HepG2 (cell line): ENCODE results near the gene ELAPOR1. TPM values are rescaled to one million over a fixed set of nuclear protein-coding genes. Genes with fewer than 3 reads are reported as not detected.

Source experiments
- HDAC2 ChIP-seq: sonication (generic); formaldehyde crosslinking; IDR thresholded peaks from 2 replicates; pipeline ENCODE4 v1.4.0; 2020; ENCODE audit warnings: missing genetic modification reagents
- HMG20A ChIP-seq: IDR thresholded peaks from 2 replicates; pipeline ENCODE4 v1.6.1; 2016; ENCODE audit warnings: borderline replicate concordance
- HNRNPK ChIP-seq: fragments of 200-400 bp; formaldehyde crosslinking; IDR thresholded peaks from 2 replicates; pipeline ENCODE4 v1.6.1; 2018; ENCODE audit warnings: low read length, low read depth, moderate library complexity, mild to moderate bottlenecking; ENCODE audit not compliant: poor library complexity, severe bottlenecking
- KDM5A ChIP-seq: fragments of 200-600 bp; sonication (generic); IDR thresholded peaks from 2 replicates; pipeline ENCODE4 v1.7.0; 2018; ENCODE audit warnings: antibody characterized with exemption, mild to moderate bottlenecking, low read length, borderline replicate concordance
- POLR2A ChIP-seq, 2 experiments: IDR thresholded peaks; 2 replicates each; pipeline ENCODE4 v1.6.1; 2011; ENCODE audit warnings: low read depth in 2 of 2, low read length in 2 of 2, mild to moderate bottlenecking in 1 of 2, moderate library complexity in 1 of 2; ENCODE audit not compliant: insufficient read depth in 1 of 2
- STAG1 ChIP-seq: sonication (generic); formaldehyde crosslinking; IDR thresholded peaks from 2 replicates; pipeline ENCODE4 v1.4.0; 2020; ENCODE audit warnings: missing genetic modification reagents
- THAP11 ChIP-seq: IDR thresholded peaks from 2 replicates; pipeline ENCODE4 v1.6.1; 2016; ENCODE audit warnings: missing biosample characterization, missing genetic modification reagents
- TMF1 ChIP-seq: sonication (generic); formaldehyde crosslinking; IDR thresholded peaks from 2 replicates; pipeline ENCODE4 v1.8.1; 2022; ENCODE audit warnings: low read depth, missing genetic modification reagents
- ZNF569 ChIP-seq: sonication (generic); formaldehyde crosslinking; IDR thresholded peaks from 2 replicates; pipeline ENCODE4 v1.5.0; 2020; ENCODE audit warnings: mild to moderate bottlenecking, missing genetic modification reagents, moderate library complexity, borderline replicate concordance
- ZNF619 ChIP-seq: sonication (generic); formaldehyde crosslinking; IDR thresholded peaks from 2 replicates; pipeline ENCODE4 v1.4.0; 2020; ENCODE audit warnings: mild to moderate bottlenecking, missing genetic modification reagents
- ZNF772 ChIP-seq: sonication (generic); formaldehyde crosslinking; IDR thresholded peaks from 2 replicates; pipeline ENCODE4 v1.5.0; 2020; ENCODE audit warnings: mild to moderate bottlenecking, missing genetic modification reagents
- polyA plus RNA-seq, 8 experiments: library from polyadenylated mRNA; depleted of rRNA in 3 of 8; stranded (reverse) in 7 of 8; unstranded in 1 of 8; fragments of >200 nt; fragmentation: Illumina TruSeq in 4 of 8; extraction: Trizol in 4 of 8; gene quantifications; 2 replicates each; pipeline versions ENCODE4 v1.2.1 to v1.2.3, GENCODE V29; 2011 to 2016; ENCODE audit warnings: low read depth in 4 of 8, missing spikeins in 1 of 8, mixed read lengths in 1 of 8; ENCODE audit not compliant: insufficient read depth in 1 of 8
- total RNA-seq, 5 experiments: library from RNA; depleted of rRNA; stranded (reverse); fragments of >200 nt; fragmentation: Illumina TruSeq; extraction: Trizol; gene quantifications; 2 replicates each; pipeline ENCODE4 v1.2.3, GENCODE V29; 2016; ENCODE audit warnings: low read depth in 1 of 5
- TF ChIP-seq, protein P1 (sequence below): sonication (generic); formaldehyde crosslinking; IDR thresholded peaks from 2 replicates; pipeline ENCODE4 v1.5.0; 2020; ENCODE audit warnings: missing genetic modification reagents
- TF ChIP-seq, protein P2 (sequence below): sonication (generic); formaldehyde crosslinking; IDR thresholded peaks from 2 replicates; pipeline ENCODE4 v1.4.0; 2020; ENCODE audit warnings: missing genetic modification reagents, borderline replicate concordance
- TF ChIP-seq, protein P3 (sequence below): IDR thresholded peaks from 2 replicates; pipeline ENCODE4 v1.6.1; 2018; ENCODE audit warnings: missing genetic modification reagents, mild to moderate bottlenecking, missing compliant biosample characterization
- TF ChIP-seq, protein P4 (sequence below), 2 experiments: IDR thresholded peaks; 2 replicates each; pipeline ENCODE4 v1.6.1; 2011 to 2012; ENCODE audit warnings: low read length in 2 of 2, borderline replicate concordance in 1 of 2, low read depth in 1 of 2, mild to moderate bottlenecking in 1 of 2, moderate library complexity in 1 of 2

Gene ELAPOR1
- total and polyA plus RNA-seq, 2 of the 13 experiments (the other 11 are each of a cell fraction or from before 2014, with no cell fraction given), result 0.13 to 0.20 TPM

DNA sequence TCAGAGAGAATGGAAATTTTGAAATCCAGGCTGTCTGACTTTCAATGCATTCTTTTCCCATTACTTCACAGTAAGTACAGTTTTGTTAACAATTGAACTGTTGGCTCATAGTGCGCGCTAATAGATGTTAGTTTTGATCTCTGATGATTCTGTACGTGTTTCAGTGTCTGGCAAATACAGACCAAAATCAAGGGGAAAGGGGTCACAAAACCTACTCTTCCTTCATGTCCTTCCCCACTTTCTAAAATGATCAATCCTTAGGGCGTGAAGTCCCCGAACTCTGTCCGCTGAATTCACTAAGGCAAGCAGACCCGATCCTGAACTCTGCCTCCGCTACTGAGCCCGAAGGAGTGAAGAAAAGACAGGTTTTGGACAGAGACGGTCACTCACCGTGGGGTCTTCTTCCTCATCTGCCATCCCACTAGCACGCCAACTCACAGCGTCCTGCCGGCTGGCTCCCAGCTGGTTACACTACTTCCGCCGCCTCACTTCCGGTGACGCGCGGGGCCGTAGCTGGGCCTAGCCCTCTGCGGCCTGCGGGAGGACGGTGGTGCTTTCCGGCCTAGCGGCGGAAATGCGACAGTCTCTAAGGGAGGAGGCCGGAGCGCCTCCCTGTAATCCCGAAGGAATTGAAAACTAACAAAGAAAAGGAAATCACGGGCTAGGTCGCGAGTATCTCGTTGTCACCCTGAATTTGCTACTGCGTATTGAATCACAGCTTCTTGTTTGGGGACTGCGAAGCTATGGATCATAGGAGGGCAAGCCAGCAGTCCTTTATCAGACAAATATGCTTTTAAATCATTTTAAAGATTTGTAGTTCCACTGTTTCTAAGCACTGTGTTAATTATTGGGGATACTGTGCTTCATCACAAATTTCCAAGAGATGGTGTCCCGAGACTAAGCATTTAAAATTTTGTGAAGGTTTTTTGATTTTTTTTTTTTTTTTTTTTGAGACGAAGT is 38.1 kb upstream of the ELAPOR1 start, which contains the start of gene TAF13 (continued):
- TF ChIP-seq KDM5A, result peak; percentile 80
- TF ChIP-seq HDAC2 (CRISPR knock-in tag), result peak; percentile 85
- no peak for TF ChIP-seq TMF1
- TF ChIP-seq, protein P1, sequence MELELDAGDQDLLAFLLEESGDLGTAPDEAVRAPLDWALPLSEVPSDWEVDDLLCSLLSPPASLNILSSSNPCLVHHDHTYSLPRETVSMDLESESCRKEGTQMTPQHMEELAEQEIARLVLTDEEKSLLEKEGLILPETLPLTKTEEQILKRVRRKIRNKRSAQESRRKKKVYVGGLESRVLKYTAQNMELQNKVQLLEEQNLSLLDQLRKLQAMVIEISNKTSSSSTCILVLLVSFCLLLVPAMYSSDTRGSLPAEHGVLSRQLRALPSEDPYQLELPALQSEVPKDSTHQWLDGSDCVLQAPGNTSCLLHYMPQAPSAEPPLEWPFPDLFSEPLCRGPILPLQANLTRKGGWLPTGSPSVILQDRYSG, result no peak
- peak; percentile 96 to 97 for TF ChIP-seq POLR2A (IDR thresholded peaks at IDR 0.05; ENCODE audit: insufficient read depth in 1 of 2, low read depth in 2 of 2, low read length in 2 of 2)
- TF ChIP-seq THAP11 (CRISPR knock-in tag), result peak; percentile 93
- 0 out of 2 replicates have a peak, but pooled peaks have one; percentile 15 for TF ChIP-seq HMG20A (CRISPR knock-in tag)
- TF ChIP-seq, protein P2, sequence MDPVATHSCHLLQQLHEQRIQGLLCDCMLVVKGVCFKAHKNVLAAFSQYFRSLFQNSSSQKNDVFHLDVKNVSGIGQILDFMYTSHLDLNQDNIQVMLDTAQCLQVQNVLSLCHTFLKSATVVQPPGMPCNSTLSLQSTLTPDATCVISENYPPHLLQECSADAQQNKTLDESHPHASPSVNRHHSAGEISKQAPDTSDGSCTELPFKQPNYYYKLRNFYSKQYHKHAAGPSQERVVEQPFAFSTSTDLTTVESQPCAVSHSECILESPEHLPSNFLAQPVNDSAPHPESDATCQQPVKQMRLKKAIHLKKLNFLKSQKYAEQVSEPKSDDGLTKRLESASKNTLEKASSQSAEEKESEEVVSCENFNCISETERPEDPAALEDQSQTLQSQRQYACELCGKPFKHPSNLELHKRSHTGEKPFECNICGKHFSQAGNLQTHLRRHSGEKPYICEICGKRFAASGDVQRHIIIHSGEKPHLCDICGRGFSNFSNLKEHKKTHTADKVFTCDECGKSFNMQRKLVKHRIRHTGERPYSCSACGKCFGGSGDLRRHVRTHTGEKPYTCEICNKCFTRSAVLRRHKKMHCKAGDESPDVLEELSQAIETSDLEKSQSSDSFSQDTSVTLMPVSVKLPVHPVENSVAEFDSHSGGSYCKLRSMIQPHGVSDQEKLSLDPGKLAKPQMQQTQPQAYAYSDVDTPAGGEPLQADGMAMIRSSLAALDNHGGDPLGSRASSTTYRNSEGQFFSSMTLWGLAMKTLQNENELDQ (CRISPR knock-in tag), result no peak
- TF ChIP-seq, protein P3, sequence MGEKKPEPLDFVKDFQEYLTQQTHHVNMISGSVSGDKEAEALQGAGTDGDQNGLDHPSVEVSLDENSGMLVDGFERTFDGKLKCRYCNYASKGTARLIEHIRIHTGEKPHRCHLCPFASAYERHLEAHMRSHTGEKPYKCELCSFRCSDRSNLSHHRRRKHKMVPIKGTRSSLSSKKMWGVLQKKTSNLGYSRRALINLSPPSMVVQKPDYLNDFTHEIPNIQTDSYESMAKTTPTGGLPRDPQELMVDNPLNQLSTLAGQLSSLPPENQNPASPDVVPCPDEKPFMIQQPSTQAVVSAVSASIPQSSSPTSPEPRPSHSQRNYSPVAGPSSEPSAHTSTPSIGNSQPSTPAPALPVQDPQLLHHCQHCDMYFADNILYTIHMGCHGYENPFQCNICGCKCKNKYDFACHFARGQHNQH (CRISPR knock-in tag), result peak; percentile 91; the same call in 1 of the 2 replicates
- no peak for TF ChIP-seq HNRNPK
- 0 out of 2 replicates have a peak, but pooled peaks have one; percentile 26 for TF ChIP-seq ZNF619 (CRISPR knock-in tag)
- TF ChIP-seq STAG1 (CRISPR knock-in tag), result peak; percentile 6; the same call in 1 of the 2 replicates
- TF ChIP-seq, protein P4, sequence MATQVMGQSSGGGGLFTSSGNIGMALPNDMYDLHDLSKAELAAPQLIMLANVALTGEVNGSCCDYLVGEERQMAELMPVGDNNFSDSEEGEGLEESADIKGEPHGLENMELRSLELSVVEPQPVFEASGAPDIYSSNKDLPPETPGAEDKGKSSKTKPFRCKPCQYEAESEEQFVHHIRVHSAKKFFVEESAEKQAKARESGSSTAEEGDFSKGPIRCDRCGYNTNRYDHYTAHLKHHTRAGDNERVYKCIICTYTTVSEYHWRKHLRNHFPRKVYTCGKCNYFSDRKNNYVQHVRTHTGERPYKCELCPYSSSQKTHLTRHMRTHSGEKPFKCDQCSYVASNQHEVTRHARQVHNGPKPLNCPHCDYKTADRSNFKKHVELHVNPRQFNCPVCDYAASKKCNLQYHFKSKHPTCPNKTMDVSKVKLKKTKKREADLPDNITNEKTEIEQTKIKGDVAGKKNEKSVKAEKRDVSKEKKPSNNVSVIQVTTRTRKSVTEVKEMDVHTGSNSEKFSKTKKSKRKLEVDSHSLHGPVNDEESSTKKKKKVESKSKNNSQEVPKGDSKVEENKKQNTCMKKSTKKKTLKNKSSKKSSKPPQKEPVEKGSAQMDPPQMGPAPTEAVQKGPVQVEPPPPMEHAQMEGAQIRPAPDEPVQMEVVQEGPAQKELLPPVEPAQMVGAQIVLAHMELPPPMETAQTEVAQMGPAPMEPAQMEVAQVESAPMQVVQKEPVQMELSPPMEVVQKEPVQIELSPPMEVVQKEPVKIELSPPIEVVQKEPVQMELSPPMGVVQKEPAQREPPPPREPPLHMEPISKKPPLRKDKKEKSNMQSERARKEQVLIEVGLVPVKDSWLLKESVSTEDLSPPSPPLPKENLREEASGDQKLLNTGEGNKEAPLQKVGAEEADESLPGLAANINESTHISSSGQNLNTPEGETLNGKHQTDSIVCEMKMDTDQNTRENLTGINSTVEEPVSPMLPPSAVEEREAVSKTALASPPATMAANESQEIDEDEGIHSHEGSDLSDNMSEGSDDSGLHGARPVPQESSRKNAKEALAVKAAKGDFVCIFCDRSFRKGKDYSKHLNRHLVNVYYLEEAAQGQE (IDR thresholded peaks at IDR 0.05; ENCODE audit: borderline replicate concordance in 1 of 2, low read depth in 1 of 2, low read length in 2 of 2), result peak in 1 of 2 experiments; percentile 36; a peak in 1 of 4 replicates
- peak; percentile 83; the same call in 1 of the 2 replicates for TF ChIP-seq ZNF772
- TF ChIP-seq ZNF569 (CRISPR knock-in tag), result no peak
